Adipocyte (in vitro differentiated cells): Measurements from ENCODE around the gene SOCS1.
"Not testable (repeated sequence)": the region's sequence is repeated elsewhere in the genome, so short reads cannot be mapped to it uniquely, and the experiment has no call there.

ENCODE experiments used
- DNase-seq: peaks from one replicate; pipeline ENCODE4 v3.0.0-alpha.2; 2015; ENCODE audit warnings: low read depth
- H3K27me3 ChIP-seq: replicated peaks from 2 replicates; pipeline ENCODE4 v1.7.0; 2013; ENCODE audit warnings: mild to moderate bottlenecking, low read length, moderate library complexity; ENCODE audit not compliant: control insufficient read depth, insufficient read depth
- H3K36me3 ChIP-seq: 2 replicates; pipeline ENCODE4 v1.7.0; 2013; ENCODE audit warnings: low read length, mild to moderate bottlenecking, moderate library complexity; ENCODE audit not compliant: control insufficient read depth, insufficient read depth, severe bottlenecking
- H3K4me1 ChIP-seq: 2 replicates; pipeline ENCODE4 v1.7.0; 2013; ENCODE audit warnings: mild to moderate bottlenecking, low read length, moderate library complexity; ENCODE audit not compliant: control insufficient read depth, insufficient read depth
- H3K4me3 ChIP-seq: 2 replicates; pipeline ENCODE4 v1.7.0; 2013; ENCODE audit warnings: mild to moderate bottlenecking, low read length, moderate library complexity
- H3K9ac ChIP-seq: 2 replicates; pipeline ENCODE4 v1.7.0; 2013; ENCODE audit warnings: mild to moderate bottlenecking, low read length, moderate library complexity
- H3K9me3 ChIP-seq: 2 replicates; pipeline ENCODE4 v1.7.0; 2013; ENCODE audit warnings: mild to moderate bottlenecking, low read length, moderate library complexity; ENCODE audit not compliant: control insufficient read depth

SOCS1 gene

GRCh38 chr16:11296706-11297491 is 40.9 kb upstream of the SOCS1 start:
- Histone ChIP-seq H3K9me3 (no peaks in the 10 kb centered on the region), H3K4me3 (peak overlapping the region; percentile 6), H3K27me3 (peaks cover 4% of the 10 kb centered on the region), H3K9ac (no peak overlapping the region), H3K4me1 (peaks cover 14% of the 10 kb centered on the region), H3K36me3 (no peaks in the 10 kb centered on the region)
- DNase-seq = no peak

- Histone ChIP-seq H3K4me1 (peaks cover 14% of the 10 kb centered on the region), H3K9me3 (no peaks in the 10 kb centered on the region), H3K9ac (no peak overlapping the region), H3K4me3 (no peak overlapping the region), H3K27me3 (peaks cover 8% of the 10 kb centered on the region), H3K36me3 (no peaks in the 10 kb centered on the region)
- no peak for DNase-seq
Observed at GRCh38 chr16:11296351-11296705, 40.3 kb upstream of the SOCS1 start.

DNA sequence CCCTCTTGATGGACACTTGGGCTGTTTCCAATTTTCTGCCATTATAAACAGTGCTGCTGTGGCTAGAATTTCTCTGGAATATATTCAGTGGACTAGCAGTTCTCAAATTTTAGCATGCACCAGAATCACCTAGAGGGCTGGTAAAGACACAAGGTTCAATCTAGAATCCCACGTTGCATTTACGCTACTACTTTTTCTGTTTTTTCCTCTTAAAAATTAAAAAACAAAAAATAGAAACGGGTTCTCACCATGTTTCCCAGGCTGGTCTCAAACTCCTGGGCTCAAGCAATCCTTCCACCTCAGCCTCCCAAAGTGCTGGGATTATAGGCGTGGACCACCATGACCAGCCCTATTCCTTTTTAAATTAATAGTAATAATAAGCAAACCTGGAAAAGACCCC is 39.7 kb upstream of the SOCS1 start:
- no peaks in the 10 kb centered on the region for H3K36me3 ChIP-seq
- H3K9me3 ChIP-seq = no peaks in the 10 kb centered on the region
- H3K4me1 ChIP-seq = peaks cover 14% of the 10 kb centered on the region
- no peak for DNase-seq
- H3K4me3 ChIP-seq = no peak overlapping the region
- peaks cover 14% of the 10 kb centered on the region for H3K27me3 ChIP-seq
- no peak overlapping the region for H3K9ac ChIP-seq

- no peaks in the 10 kb centered on the region for H3K36me3 ChIP-seq
- no peak for DNase-seq
- H3K4me1 ChIP-seq = peaks cover 3% of the 10 kb centered on the region
- H3K27me3 ChIP-seq = peaks cover 21% of the 10 kb centered on the region
- H3K4me3 ChIP-seq = no peak overlapping the region
- H3K9ac ChIP-seq = no peak overlapping the region
- H3K9me3 ChIP-seq = peaks cover 3% of the 10 kb centered on the region
Observed at GRCh38 chr16:11292076-11292748, 36.2 kb upstream of the SOCS1 start.

- Histone ChIP-seq H3K9me3 (peaks cover 3% of the 10 kb centered on the region), H3K27me3 (peaks cover 21% of the 10 kb centered on the region), H3K4me1 (no peaks in the 10 kb centered on the region), H3K9ac (no peak overlapping the region), H3K4me3 (no peak overlapping the region), H3K36me3 (no peaks in the 10 kb centered on the region)
- no peak for DNase-seq
Observed at GRCh38 chr16:11291091-11291703, 35.2 kb upstream of the SOCS1 start.

DNA sequence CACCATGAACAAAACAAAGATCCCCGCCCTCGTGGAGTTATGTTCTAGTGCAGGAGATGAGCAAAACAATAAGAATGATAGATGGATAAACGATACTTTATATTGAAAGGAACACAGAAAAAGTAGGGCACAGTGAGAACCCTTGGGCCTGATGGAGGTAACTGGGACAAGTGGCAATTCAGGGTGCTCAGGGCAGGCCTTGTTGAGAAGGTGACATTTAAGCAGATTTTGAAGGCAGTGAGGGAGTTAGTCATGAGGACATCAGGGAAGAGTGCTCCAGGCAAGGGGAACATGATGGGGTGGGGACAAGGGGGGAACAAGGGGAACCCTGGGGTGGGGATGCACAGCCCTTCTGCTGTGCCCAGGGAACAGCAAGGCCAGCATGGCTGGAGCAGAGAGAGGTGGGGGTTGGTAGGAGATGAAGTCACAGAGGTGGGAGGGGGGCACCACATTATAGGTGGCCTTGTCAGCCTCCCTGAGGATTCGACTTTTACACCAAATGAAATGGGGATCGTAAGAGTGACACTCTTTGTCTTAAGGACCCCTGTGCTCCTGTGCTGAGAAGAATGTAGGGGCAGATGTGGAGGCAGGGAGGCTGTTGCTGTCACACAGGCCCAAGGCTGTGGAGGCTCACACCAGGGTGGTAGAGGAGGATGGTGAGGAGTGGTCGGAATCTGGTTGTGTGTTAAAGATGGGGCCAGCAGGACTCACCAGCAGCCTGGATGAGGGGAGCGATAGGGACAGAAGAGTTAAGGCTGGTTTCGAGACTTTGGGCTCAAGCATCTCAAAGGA is 34.3 kb upstream of the SOCS1 start:
- DNase-seq = no peak
- Histone ChIP-seq H3K4me1 (no peaks in the 10 kb centered on the region), H3K9me3 (peaks cover 3% of the 10 kb centered on the region), H3K36me3 (no peaks in the 10 kb centered on the region), H3K9ac (no peak overlapping the region), H3K27me3 (peaks cover 29% of the 10 kb centered on the region), H3K4me3 (no peak overlapping the region)

- H3K4me1 ChIP-seq, DNase-seq, H3K9ac ChIP-seq, H3K9me3 ChIP-seq, H3K4me3 ChIP-seq, H3K36me3 ChIP-seq: not testable (repeated sequence)
- peaks cover 35% of the 10 kb centered on the region for H3K27me3 ChIP-seq
Observed at GRCh38 chr16:11289696-11290095, 33.7 kb upstream of the SOCS1 start.

DNA sequence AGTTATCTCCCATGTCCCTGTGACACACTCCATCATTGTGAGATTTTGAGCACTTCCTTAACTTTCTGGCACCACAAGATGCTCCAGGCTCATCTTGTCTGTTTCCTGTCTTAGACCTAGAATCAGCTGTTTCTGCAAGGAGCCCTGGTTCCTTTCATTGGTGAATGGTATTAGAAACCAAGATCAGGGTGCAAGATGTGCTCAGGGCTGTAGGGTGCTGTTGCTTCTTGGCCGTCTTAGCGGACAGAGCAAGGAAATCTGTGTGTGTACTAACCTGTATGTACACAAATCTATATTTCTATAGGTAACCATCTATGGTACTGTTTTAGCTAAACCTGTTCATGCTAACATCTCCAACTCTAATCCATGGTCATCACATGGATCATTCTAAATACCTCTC is 33.2 kb upstream of the SOCS1 start:
- no peak for DNase-seq
- Histone ChIP-seq H3K9me3 (peaks cover 3% of the 10 kb centered on the region), H3K36me3 (no peaks in the 10 kb centered on the region), H3K9ac (no peak overlapping the region), H3K27me3 (peaks cover 35% of the 10 kb centered on the region), H3K4me3 (no peak overlapping the region), H3K4me1 (no peaks in the 10 kb centered on the region)

DNA sequence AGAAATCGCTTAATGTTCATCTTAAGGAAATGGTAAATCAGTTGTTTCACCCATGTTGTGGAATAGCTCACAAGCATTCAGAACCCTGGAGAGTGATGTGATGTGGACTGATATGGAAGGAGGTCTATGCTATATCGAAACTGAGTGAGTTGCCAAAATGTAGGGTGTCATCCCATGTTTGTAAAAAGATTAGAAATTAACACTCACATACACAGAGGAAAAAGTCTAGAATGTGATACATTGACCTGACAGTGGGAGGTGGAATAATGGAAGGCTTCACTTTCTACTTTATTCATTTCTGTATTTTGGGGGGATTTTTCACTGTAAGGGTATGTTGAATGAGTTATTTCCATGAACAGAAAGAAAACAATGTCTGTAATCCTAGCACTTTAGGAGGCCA is 29.8 kb upstream of the SOCS1 start:
- Histone ChIP-seq H3K4me3 (no peak overlapping the region), H3K9ac (no peak overlapping the region), H3K27me3 (peaks cover 29% of the 10 kb centered on the region), H3K36me3 (no peaks in the 10 kb centered on the region), H3K9me3 (peaks cover 3% of the 10 kb centered on the region), H3K4me1 (no peaks in the 10 kb centered on the region)
- DNase-seq = no peak

DNA sequence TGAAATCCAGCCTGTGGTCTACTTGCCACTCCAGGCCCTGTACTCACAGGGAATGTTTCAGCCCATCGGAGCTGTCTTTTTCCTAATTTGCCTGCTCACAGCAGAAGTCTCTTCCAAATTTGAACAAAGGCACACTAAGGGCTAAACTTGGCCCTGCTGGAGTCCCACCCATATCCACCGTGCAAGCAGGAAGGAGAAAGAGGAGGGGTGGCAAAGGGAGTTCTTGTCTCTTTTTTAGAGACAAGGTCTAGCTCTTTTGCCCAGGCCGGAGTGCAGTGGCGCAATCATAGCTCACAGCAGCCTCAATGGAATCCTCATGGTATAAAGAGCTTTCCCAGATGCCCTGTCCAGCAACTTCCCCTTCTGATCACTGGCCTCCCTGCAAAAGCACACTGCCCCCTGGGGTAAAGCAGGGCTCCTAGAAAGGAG is 27.8 kb upstream of the SOCS1 start:
- Histone ChIP-seq H3K27me3 (peaks cover 27% of the 10 kb centered on the region), H3K4me1 (no peaks in the 10 kb centered on the region), H3K9ac (no peak overlapping the region), H3K9me3 (no peaks in the 10 kb centered on the region), H3K36me3 (no peaks in the 10 kb centered on the region), H3K4me3 (no peak overlapping the region)
- peak; percentile 58 for DNase-seq
